ENCODE results near the gene MARVELD2.

Gene MARVELD2

DNA sequence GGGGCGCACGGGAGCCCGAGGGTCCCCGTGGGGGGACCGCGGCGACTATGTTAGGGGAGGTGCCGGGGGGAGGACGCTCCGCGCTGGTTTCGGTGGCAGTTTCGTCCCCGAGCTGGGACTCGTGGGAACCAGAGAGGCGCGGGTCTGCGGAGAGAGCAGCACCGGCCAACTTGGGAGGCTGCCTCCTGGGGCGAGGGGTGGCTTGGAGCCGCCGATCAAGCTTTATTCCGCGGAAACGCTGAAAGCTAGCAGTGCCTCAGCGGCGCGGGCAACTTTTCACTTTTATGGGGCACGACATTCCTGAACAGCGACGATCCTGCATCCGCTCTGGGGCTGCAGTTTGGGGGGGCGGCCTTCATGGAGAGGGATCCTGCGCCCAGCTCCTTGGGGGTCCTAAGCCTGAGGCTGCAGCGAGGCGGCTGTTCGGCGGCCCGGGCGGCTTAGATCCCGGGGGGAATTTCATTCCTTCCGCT is 78.0 kb downstream of the MARVELD2 start:
- Histone ChIP-seq H3K36me3 (ENCODE audit: control insufficient read depth, insufficient read depth, low read length) (no peaks in the 10 kb centered on the region), H3K27me3 (ENCODE audit: control insufficient read depth, insufficient read depth, low read length) (no peaks in the 10 kb centered on the region), H3K4me3 (ENCODE audit: low read length) (peak overlapping the region; percentile 76), H3K4me1 (ENCODE audit: control insufficient read depth, insufficient read depth, low read length) (peaks cover 5% of the 10 kb centered on the region), H3K9me3 (ENCODE audit: control insufficient read depth, insufficient read depth, low read length) (no peaks in the 10 kb centered on the region), H3K27ac (ENCODE audit: low read length) (no peak overlapping the region)
- DNase-seq (ENCODE audit: low read depth, low spot score): no peak
- WGBS (ENCODE audit: insufficient coverage, insufficient read length): no CpG with 5 or more reads among the region's 42 CpGs

DNA sequence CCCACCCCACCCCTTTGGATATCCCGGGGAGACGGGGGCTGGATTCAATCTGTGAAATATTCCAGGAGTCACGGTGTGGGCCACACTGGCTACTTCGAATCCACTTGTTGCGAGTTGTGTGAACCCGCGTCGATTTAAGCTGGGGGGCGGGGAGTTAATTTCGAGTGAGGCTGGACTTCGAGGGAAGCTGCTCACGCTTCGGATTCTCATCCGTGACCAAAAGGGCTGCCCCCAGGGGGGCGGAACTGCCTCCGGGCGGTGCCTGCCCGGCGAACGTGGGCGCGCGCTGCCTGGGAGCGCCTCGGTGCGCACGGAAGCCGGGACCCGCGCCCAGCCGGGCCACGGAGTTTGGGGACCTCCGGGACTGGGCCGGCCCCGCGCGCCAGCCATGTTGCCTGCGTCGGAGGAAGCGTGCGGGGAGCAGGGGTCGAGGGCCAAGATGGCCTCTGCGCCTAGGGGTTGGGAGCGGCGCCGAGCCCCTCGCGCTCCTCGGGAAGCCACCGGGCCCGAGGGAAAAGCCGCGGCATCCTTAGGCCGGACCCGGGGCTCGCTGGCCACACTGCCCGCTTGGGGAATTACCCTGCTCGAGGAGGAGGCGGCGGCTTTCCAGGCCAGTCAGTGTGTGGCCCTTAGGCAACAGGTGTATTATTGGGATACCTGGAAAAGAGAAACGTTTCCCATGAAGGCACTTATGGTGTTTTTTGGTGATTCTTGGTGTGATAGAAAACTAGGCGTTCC is 78.6 kb downstream of the MARVELD2 start:
- peak overlapping the region; percentile 76 for H3K4me3 ChIP-seq (ENCODE audit: low read length)
- H3K27ac ChIP-seq (ENCODE audit: low read length): no peak overlapping the region
- H3K9me3 ChIP-seq (ENCODE audit: control insufficient read depth, insufficient read depth, low read length): no peaks in the 10 kb centered on the region

More for the DNA sequence above, 78.6 kb downstream of the MARVELD2 start:
- Histone ChIP-seq H3K4me1 (ENCODE audit: control insufficient read depth, insufficient read depth, low read length) (peaks cover 5% of the 10 kb centered on the region), H3K27me3 (ENCODE audit: control insufficient read depth, insufficient read depth, low read length) (no peaks in the 10 kb centered on the region), H3K36me3 (ENCODE audit: control insufficient read depth, insufficient read depth, low read length) (no peaks in the 10 kb centered on the region)
- WGBS (ENCODE audit: insufficient coverage, insufficient read length): no CpG with 5 or more reads among the region's 62 CpGs
- no peak for DNase-seq (ENCODE audit: low read depth, low spot score)
